CD4-positive, alpha-beta T cell treated with Interleukin-4 for 4 hours (primary cell): ENCODE results near the gene IZUMO3.
"Not testable (repeated sequence)": the region's sequence is repeated elsewhere in the genome, so short reads cannot be mapped to it uniquely, and the experiment has no call there.

Experiments
- DNase-seq: peaks from one replicate; pipeline ENCODE4 v3.0.0-alpha.2; 2020

Gene IZUMO3

GRCh38 chr9:24545847-24546522 is at the start of gene IZUMO3:
TSS of gene IZUMO3 (minus strand) at chr9:24545897. CDS start at chr9:24545649, 248 bp downstream.
- DNase-seq = no peak

GRCh38 chr9:24594234-24594850 is 48.6 kb upstream of the IZUMO3 start:
- no peak for DNase-seq

DNA sequence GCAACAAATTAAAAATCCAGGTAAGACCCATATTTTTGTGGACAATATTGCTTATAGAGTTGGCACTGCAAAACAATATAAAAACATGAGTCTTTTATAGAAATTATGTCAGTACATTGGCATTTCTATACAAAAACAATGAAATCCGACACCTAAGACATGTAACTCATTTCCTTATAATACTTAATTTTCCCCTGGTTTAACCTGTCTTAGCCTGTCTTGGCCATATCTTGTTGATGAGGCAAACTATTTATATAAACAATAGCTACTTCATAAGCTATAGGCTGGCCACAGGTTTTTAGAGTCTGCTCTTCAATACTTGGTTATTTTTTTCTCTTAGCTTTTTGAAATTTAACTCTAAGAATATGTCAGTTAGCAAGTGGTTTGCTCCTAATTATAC is 44.7 kb upstream of the IZUMO3 start:
- no peak for DNase-seq

GRCh38 chr9:24587883-24588282 is 42.2 kb upstream of the IZUMO3 start:
- no peak for DNase-seq

DNA sequence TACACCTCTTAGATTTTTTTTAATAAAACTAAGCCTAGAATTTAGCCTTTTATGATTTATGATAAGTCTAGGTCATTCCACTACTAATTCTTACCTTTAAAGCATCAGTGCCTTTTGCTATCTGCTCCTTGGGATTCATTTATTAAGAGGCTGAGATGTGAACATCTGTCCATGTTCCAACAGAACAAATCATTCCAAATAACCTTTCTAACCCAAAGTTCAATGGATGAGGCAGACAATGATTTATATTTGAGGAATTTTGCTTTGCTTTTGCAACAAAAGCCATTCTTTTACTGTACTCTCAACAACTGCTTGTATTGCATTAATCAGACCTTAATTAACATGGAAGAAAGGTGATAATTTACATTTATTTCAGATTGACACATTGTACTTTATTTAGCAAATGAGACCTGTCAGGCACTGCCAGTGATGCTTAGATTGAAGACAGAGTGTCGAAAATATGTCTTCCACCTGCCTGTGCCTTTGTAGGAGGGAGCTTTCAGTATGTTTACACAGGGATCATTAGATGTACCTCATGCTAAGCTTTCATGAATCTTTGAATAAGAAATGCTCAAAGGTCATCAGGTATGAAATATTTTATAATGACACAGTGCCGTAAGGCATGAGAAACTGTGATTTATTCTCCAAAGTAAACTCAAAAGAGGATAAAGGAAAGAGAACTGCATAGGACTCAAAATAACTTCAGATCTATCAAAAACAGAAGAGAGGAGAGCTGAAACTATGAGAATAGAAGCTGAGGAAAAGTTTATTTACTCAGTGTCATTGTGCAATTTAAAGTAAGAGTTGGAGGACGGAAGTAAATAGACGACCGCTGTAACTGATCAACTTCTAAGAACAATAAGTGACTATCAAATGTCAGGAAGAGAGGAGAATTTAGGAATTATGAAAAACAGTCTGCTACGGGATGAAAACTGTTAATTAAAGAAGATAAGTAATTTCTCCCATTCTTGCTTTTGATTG is 36.7 kb upstream of the IZUMO3 start:
- no peak for DNase-seq

DNA sequence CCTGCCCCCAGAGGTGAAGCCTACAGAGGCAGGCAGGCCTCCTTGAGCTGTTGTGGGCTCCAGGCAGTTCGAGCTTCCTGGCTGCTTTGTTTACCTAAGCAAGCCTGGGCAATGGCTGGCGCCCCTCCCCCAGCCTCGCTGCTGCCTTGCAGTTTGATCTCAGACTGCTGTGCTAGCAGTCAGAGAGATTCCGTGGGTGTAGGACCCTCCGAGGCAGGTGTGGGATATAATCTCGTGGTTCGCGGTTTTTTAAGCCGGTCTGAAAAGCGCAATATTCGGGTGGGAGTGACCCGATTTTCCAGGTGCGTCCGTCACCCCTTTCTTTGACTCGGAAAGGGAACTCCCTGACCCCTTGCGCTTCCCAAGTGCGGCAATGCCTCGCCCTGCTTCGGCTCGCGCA is 34.3 kb upstream of the IZUMO3 start:
- DNase-seq = not testable (repeated sequence)

- no peak for DNase-seq
Observed at GRCh38 chr9:24572406-24572805, 26.7 kb upstream of the IZUMO3 start.

DNA sequence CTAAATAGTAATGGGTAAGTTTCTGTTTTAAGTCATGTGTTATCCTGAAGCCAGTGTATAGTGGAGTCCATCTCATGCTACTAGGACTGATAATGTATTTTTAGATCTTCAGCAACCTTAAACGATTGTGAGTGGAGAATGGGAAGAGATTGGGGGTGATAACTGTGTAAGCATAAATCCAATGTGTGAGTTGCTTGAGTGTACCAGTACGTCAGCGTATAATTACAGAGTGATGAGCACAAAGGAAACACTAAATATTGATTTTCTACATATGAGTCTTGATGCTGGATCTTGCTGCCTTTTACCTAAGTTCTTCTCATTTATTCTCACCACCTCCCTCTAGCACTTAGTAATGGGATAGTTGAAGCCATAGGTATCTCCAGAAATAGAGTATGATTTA is 16.3 kb upstream of the IZUMO3 start:
- DNase-seq = no peak

DNA sequence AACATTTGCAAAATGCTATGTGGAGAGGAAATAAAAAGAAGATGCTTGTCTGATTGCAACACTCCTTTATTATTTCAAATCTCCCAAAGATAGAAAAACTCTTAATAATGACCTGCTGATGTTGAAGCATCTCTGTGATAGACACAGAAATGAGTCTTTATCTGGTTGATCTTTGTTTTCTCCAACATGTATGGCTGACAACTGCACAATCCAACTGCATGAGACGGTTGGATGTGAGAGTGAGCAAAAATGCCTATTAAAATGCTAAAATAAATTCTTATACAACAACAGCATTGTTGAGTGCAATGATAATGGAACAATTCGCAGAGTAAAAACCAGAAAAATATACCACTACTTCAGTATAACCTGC is 7.5 kb upstream of the IZUMO3 start:
- DNase-seq = no peak

GRCh38 chr9:24552526-24553182 is 7.0 kb upstream of the IZUMO3 start:
- DNase-seq = no peak

DNA sequence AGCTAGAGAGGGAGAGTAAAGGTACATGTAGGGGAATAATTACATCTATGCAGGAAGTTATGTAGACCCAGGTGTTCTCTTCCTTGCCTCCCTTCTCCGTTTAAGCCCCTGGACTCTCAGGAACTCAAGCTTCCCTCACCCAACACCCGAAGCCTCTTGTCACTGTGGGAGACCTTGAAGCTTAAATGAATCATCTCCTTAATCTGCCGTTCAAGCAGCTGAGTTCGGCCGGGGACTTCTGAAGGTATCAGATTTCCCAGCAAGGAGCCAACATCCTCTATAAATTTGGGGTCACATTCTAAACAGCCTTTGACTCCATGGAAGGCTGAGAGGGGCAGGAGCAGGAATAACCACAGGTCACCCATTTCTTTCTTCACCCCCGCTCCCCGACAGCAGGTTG is 412 bp downstream of the IZUMO3 start:
- DNase-seq = no peak

DNA sequence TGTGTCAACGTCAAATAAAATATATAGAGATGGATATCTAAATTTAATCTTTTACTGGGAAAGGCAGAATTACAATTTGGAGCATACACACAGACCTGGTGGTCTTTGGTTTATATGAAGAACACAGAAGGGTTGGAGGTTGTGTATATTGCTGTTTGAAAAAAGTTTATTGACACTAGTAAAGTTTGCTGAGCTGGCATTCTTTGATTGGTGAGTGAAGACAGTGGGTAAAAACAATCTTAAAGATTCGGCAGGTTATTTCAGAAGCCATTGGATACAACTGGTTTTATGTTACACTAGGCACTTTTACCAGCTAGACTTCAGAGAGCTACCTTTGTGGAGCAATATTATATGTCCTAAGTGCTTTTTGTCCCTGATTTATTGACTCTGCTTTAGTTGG is 27.2 kb downstream of the IZUMO3 start:
- no peak for DNase-seq

DNA sequence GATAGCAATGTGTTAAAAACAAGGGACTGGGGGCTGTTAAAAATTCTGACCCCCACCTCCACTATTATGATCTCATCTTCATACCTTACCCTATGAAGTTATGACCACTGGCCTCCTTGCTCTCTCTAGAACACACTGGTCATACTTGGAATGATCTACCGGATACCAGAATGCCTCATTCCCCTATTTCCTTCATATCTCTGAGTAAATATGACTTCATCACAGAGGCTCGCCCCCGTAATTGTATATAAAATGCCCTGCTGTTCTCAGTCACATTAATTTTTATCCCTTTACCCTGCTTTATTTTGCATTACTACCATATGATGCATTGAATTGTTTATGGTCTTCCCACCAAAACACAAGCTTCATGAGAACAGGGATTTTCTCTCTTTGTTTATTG is 29.2 kb downstream of the IZUMO3 start:
- DNase-seq = no peak

- DNase-seq = no peak
Observed at GRCh38 chr9:24509850-24510249, 35.8 kb downstream of the IZUMO3 start.

GRCh38 chr9:24504521-24504920 is 41.2 kb downstream of the IZUMO3 start:
- DNase-seq = no peak

- no peak for DNase-seq
Observed at GRCh38 chr9:24502206-24502937, 43.3 kb downstream of the IZUMO3 start.

DNA sequence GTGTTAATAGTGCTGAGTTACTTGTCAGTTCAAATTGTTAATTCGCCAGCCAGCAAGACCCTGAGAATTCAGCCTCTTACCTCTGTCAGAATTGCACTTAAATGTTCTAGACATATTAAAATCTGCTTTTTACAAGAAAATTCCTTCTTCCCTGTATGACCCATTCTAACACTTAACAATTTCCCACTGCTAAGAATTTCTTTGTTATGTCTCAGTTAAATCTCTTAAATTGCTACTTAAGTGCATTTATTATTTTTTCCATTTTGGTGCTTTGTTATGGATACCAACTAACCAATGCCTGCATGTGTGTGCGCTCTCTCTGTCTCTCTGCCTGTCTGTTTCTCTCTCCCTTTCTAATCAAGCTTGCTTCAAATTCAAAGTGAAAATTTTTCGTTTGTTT is 44.9 kb downstream of the IZUMO3 start:
- DNase-seq = no peak

- no peak for DNase-seq
Observed at GRCh38 chr9:24498632-24499031, 47.1 kb downstream of the IZUMO3 start.

GRCh38 chr9:24497671-24498070 is 48.0 kb downstream of the IZUMO3 start:
- no peak for DNase-seq
